Measurements from ENCODE around the gene CTNNB1.

GRCh38 chr3:41213588-41213987 lies 14.3 kb downstream of the CTNNB1 start:
- TF ChIP-seq EP300 (IDR thresholded peaks at IDR 0.05; ENCODE audit: low read depth), result no peak
- TF ChIP-seq CTCF (IDR thresholded peaks at IDR 0.05), result no peak
- no peak for TF ChIP-seq POLR2A (IDR thresholded peaks at IDR 0.05)

All from transverse colon (tissue), 3 donors.